Osteocyte (in vitro differentiated cells): ENCODE results near the gene P2RX7. TPM values are rescaled to one million over a fixed set of nuclear protein-coding genes. Genes with fewer than 3 reads are reported as not detected.

Experiments used
- DNase-seq: peaks from one replicate; pipeline ENCODE4 v3.0.0; 2021; ENCODE audit warnings: mixed read lengths; ENCODE audit not compliant: unreplicated experiment; ENCODE audit errors: extremely low spot score
- H3K27ac Mint-ChIP-seq: one replicate; pipeline ENCODE4 v1.8.0; 2021; ENCODE audit warnings: mild to moderate bottlenecking, mixed read lengths; ENCODE audit not compliant: unreplicated experiment
- H3K27me3 Mint-ChIP-seq: one replicate; pipeline ENCODE4 v1.8.0; 2021; ENCODE audit warnings: mixed read lengths; ENCODE audit not compliant: unreplicated experiment
- H3K36me3 Mint-ChIP-seq: one replicate; pipeline ENCODE4 v1.8.0; 2021; ENCODE audit warnings: mixed read lengths; ENCODE audit not compliant: unreplicated experiment
- H3K4me1 Mint-ChIP-seq: one replicate; pipeline ENCODE4 v1.8.0; 2021; ENCODE audit warnings: mixed read lengths; ENCODE audit not compliant: unreplicated experiment
- H3K4me3 Mint-ChIP-seq: one replicate; pipeline ENCODE4 v1.8.0; 2021; ENCODE audit warnings: mild to moderate bottlenecking, moderate library complexity, mixed read lengths; ENCODE audit not compliant: unreplicated experiment
- H3K9me3 Mint-ChIP-seq: one replicate; pipeline ENCODE4 v1.8.0; 2021; ENCODE audit warnings: mixed read lengths; ENCODE audit not compliant: unreplicated experiment
- total RNA-seq: library from RNA; stranded (reverse); gene quantifications from 2 replicates; pipeline ENCODE4 v1.2.1, GENCODE V29; 2021
- TF ChIP-seq, protein P1 (sequence below): fragments of 200-600 bp; sonication (generic); IDR thresholded peaks from 2 replicates; pipeline ENCODE4 v1.5.0; 2021; ENCODE audit warnings: antibody characterized with exemption, mild to moderate bottlenecking, moderate library complexity

P2RX7 gene
- total RNA-seq, 1 donor from 2014 or later, result 0.30 TPM

DNA sequence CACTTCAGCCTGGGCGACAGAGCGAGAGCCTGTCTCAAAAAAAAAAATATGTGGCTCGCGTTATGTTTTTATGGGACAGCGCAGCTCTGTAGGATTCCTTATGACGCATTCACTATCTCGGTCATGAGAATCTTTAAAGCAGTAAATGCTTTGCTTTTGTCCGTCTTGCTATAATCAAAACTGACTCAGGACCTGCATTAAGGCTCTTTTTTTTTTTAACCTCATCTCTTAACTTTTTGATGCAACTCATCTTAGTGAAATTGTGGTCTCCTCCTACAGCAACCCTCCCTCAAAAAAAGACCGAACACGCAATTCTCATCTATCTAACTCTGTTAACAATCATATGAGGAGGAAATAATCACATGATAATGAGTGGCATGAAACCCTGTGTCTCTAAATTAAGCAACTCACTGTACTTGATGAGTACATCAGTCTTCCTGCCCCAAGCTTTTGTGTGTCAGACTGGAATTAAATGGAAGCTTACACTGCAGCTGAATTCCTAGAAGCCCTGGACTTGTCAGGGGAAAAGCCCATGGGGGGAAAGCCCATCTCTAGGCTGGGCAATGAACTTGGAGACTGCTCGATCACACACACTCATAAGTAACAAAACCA is 81.6 kb downstream of the P2RX7 start:
- no peak overlapping the region for H3K27ac Mint-ChIP-seq
- TF ChIP-seq, protein P1, sequence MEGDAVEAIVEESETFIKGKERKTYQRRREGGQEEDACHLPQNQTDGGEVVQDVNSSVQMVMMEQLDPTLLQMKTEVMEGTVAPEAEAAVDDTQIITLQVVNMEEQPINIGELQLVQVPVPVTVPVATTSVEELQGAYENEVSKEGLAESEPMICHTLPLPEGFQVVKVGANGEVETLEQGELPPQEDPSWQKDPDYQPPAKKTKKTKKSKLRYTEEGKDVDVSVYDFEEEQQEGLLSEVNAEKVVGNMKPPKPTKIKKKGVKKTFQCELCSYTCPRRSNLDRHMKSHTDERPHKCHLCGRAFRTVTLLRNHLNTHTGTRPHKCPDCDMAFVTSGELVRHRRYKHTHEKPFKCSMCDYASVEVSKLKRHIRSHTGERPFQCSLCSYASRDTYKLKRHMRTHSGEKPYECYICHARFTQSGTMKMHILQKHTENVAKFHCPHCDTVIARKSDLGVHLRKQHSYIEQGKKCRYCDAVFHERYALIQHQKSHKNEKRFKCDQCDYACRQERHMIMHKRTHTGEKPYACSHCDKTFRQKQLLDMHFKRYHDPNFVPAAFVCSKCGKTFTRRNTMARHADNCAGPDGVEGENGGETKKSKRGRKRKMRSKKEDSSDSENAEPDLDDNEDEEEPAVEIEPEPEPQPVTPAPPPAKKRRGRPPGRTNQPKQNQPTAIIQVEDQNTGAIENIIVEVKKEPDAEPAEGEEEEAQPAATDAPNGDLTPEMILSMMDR, result no peak
- peaks cover 7% of the 10 kb centered on the region for H3K36me3 Mint-ChIP-seq
- no peak for DNase-seq
- no peak overlapping the region for H3K4me3 Mint-ChIP-seq
- no peaks in the 10 kb centered on the region for H3K27me3 Mint-ChIP-seq
- H3K4me1 Mint-ChIP-seq, result peaks cover 19% of the 10 kb centered on the region
- no peaks in the 10 kb centered on the region for H3K9me3 Mint-ChIP-seq

DNA sequence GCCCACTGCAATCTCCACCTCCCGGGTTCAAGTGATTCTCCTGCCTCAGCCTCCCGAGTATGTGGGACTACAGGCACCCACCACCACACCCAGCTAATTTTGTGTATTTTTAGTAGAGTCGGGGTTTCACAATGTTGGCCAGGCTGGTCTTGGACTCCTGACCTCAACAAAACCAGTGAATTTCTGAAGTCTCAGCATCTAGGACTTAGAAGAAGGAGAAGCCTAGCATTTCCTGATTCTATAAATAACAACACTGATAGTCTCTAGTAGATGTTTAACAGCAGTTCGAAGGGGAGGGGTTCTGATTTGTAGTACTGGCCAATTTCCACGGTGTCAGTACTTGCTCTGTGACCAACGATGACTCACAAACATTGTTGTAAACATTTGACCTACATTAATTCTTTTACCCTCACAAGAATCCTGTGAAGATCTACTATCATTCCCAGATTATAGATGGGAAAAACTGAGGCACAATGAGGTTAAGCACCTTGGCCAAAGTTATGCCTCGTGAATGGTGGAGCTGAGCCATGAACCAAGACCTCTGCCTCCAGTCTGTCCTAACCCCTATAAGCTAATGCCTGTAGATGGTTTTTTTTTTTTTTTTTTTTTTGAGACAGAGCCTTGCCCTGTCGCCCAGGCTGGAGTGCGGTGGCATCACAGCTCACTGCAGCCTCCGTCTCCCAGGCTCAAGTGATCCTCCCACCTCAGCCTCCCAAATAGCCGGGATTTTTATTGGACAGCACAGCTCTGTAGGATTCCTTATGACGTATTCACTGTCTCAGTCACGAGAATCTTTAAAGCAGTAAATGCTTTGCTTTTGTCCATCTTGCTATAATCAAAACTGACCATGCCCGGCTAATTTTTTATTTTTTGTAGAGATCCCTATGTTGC is 82.4 kb downstream of the P2RX7 start:
- H3K27ac Mint-ChIP-seq, result no peak overlapping the region
- peaks cover 17% of the 10 kb centered on the region for H3K4me1 Mint-ChIP-seq
- no peaks in the 10 kb centered on the region for H3K9me3 Mint-ChIP-seq
- TF ChIP-seq, protein P1, result no peak
- no peak for DNase-seq
- H3K36me3 Mint-ChIP-seq, result peaks cover 7% of the 10 kb centered on the region
- no peaks in the 10 kb centered on the region for H3K27me3 Mint-ChIP-seq
- H3K4me3 Mint-ChIP-seq, result no peak overlapping the region

DNA sequence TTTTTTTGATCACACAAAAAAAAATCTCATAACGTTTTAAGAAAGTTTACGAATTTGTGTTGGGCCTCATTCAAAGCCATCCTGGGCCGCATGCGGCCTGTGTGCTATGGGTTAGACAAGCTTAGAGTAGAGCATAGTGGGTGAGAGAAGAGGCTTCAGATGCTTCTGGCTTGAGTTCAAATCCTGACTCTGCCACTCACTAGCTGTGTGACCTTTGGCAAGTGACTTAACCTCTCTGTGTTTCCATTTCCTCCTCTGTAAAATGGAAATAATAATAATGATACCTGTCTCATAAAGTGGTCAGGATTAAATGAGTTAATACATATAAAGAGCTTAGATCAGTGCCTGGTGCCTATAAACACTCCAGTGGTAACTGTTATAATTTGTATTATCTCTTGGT is 83.4 kb downstream of the P2RX7 start:
- H3K4me3 Mint-ChIP-seq, result no peak overlapping the region
- DNase-seq, result no peak
- peaks cover 10% of the 10 kb centered on the region for H3K4me1 Mint-ChIP-seq
- H3K27ac Mint-ChIP-seq, result no peak overlapping the region
- TF ChIP-seq, protein P1, result no peak
- H3K36me3 Mint-ChIP-seq, result peaks cover 7% of the 10 kb centered on the region
- H3K27me3 Mint-ChIP-seq, result no peaks in the 10 kb centered on the region
- H3K9me3 Mint-ChIP-seq, result no peaks in the 10 kb centered on the region

DNA sequence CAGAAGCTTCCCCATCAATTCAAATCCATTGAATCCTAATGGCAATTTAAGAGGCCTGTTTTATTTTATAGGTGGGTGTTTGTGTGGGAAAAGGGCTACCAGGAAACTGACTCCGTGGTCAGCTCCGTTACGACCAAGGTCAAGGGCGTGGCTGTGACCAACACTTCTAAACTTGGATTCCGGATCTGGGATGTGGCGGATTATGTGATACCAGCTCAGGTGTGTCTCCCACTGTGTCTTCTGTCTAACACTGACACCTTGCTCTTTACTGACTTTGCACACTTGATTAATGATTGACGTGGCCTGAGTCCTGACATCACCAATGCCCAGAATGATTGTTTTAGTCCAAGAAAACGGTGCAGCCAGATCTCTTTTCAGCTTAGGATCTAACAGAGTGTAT is 84.4 kb downstream of the P2RX7 start:
- no peaks in the 10 kb centered on the region for H3K27me3 Mint-ChIP-seq
- peaks cover 10% of the 10 kb centered on the region for H3K36me3 Mint-ChIP-seq
- TF ChIP-seq, protein P1, result no peak
- peaks cover 8% of the 10 kb centered on the region for H3K4me1 Mint-ChIP-seq
- H3K9me3 Mint-ChIP-seq, result no peaks in the 10 kb centered on the region
- no peak for DNase-seq
- H3K27ac Mint-ChIP-seq, result no peak overlapping the region
- H3K4me3 Mint-ChIP-seq, result no peak overlapping the region

DNA sequence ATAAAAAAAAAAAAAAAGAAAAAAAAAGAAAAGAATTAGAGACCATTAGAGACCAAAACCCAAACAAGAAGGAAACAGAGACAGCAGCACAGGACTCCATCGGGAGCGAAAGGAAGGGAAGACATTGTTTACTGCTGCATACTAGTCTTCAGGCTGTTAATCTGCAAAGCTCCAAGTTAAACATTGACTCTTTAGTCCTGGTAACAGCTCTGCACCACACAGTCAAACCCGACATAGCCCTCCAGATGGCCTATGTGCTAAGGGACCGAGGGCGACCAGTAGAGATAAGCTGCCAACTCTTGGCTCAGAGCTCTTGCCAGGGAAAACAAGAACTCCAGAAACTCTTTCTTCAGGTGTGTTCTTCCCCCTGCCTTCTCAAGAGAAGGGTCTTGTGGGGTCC is 85.1 kb downstream of the P2RX7 start:
- no peak overlapping the region for H3K4me3 Mint-ChIP-seq
- no peaks in the 10 kb centered on the region for H3K9me3 Mint-ChIP-seq
- DNase-seq, result no peak
- H3K36me3 Mint-ChIP-seq, result peaks cover 11% of the 10 kb centered on the region
- peaks cover 8% of the 10 kb centered on the region for H3K4me1 Mint-ChIP-seq
- no peak overlapping the region for H3K27ac Mint-ChIP-seq
- TF ChIP-seq, protein P1, result no peak
- H3K27me3 Mint-ChIP-seq, result no peaks in the 10 kb centered on the region
